Right forelimb (tissue), 1 donor: Measurements from ENCODE around the gene PCDHB2.
"Not testable (repeated sequence)": the region's sequence is repeated elsewhere in the genome, so short reads cannot be mapped to it uniquely, and the experiment has no call there.

ENCODE experiments used
- DNase-seq: peaks from one replicate; pipeline ENCODE4 v3.0.0-alpha.2; 2018

The PCDHB2 gene

GRCh38 chr5:141137346-141137745 is 42.9 kb downstream of the PCDHB2 start:
- DNase-seq = not testable (repeated sequence)
